SU-DHL-6 (cell line): ENCODE measurements around the gene NOVA1.

Source experiments
- H2AFZ ChIP-seq: fragments of 200-600 bp; sonication (generic); 2 replicates; pipeline ENCODE4 v1.6.1; 2014; ENCODE audit warnings: low read depth, mild to moderate bottlenecking, moderate library complexity, mixed read lengths, antibody characterized with exemption, low read length; ENCODE audit not compliant: severe bottlenecking
- H3F3A ChIP-seq: fragments of 200-600 bp; shearing (Covaris generic); 2 replicates; pipeline ENCODE4 v1.6.0; 2016; ENCODE audit warnings: antibody characterized with exemption, mild to moderate bottlenecking; ENCODE audit not compliant: insufficient read depth
- H3K27ac ChIP-seq: fragments of 200-600 bp; sonication (generic); 2 replicates; pipeline ENCODE4 v1.5.1; 2016; ENCODE audit warnings: low read depth, mild to moderate bottlenecking, low read length, moderate library complexity, mixed read lengths
- H3K27me3 ChIP-seq: fragments of 200-600 bp; sonication (generic), shearing (Covaris generic); 2 replicates; pipeline ENCODE4 v1.6.0; 2014; ENCODE audit warnings: mild to moderate bottlenecking, low read length
- H3K36me3 ChIP-seq: fragments of 200-600 bp; sonication (generic); 2 replicates; pipeline ENCODE4 v1.6.1; 2014; ENCODE audit warnings: mild to moderate bottlenecking, low read length, mixed read lengths
- H3K4me2 ChIP-seq: fragments of 300-600, 200-600 bp; shearing (Covaris generic), sonication (generic); 2 replicates; pipeline ENCODE4 v1.6.0; 2014; ENCODE audit warnings: low read length, low read depth, mild to moderate bottlenecking; ENCODE audit not compliant: poor library complexity, severe bottlenecking
- H3K4me3 ChIP-seq: fragments of 200-600 bp; sonication (generic); 2 replicates; pipeline ENCODE4 v1.5.1; 2014; ENCODE audit warnings: antibody characterized with exemption, low read length, mild to moderate bottlenecking, mixed read lengths; ENCODE audit not compliant: insufficient read depth, poor library complexity, severe bottlenecking
- H3K79me2 ChIP-seq: fragments of 200-600 bp; sonication (generic); 2 replicates; pipeline ENCODE4 v1.6.1; 2014; ENCODE audit warnings: mild to moderate bottlenecking, low read length, moderate library complexity; ENCODE audit not compliant: insufficient read depth
- H3K9ac ChIP-seq: fragments of 200-600 bp; sonication (generic); 2 replicates; pipeline ENCODE4 v1.7.0; 2014; ENCODE audit warnings: mild to moderate bottlenecking, low read length
- H3K9me2 ChIP-seq: fragments of 200-600 bp; sonication (generic); replicated peaks from 2 replicates; pipeline ENCODE4 v1.6.1; 2014; ENCODE audit warnings: low read length; ENCODE audit not compliant: insufficient read depth
- H3K9me3 ChIP-seq: fragments of 200-600 bp; sonication (generic); 2 replicates; pipeline ENCODE4 v1.6.1; 2014; ENCODE audit warnings: low read length, mixed read lengths; ENCODE audit not compliant: insufficient read depth
- H4K20me1 ChIP-seq: fragments of 200-600 bp; sonication (generic); 2 replicates; pipeline ENCODE4 v1.6.1; 2014; ENCODE audit warnings: low read depth, mild to moderate bottlenecking, antibody characterized with exemption, low read length, moderate library complexity, mixed read lengths
- EZH2phosphoT487 ChIP-seq: fragments of 200-600 bp; sonication (generic), shearing (Covaris generic); conservative IDR thresholded peaks from 2 replicates; pipeline ENCODE4 v1.6.1; 2018; ENCODE audit warnings: mild to moderate bottlenecking, antibody characterized with exemption, low read length, moderate library complexity, mixed read lengths
- TF ChIP-seq, protein P1 (sequence below): fragments of 200-600 bp; sonication (generic); IDR thresholded peaks from one replicate; pipeline ENCODE4 v1.5.1; 2017; ENCODE audit warnings: antibody characterized with exemption, mild to moderate bottlenecking, low read length, moderate library complexity; ENCODE audit not compliant: insufficient read depth, poor library complexity, severe bottlenecking

Gene NOVA1

DNA sequence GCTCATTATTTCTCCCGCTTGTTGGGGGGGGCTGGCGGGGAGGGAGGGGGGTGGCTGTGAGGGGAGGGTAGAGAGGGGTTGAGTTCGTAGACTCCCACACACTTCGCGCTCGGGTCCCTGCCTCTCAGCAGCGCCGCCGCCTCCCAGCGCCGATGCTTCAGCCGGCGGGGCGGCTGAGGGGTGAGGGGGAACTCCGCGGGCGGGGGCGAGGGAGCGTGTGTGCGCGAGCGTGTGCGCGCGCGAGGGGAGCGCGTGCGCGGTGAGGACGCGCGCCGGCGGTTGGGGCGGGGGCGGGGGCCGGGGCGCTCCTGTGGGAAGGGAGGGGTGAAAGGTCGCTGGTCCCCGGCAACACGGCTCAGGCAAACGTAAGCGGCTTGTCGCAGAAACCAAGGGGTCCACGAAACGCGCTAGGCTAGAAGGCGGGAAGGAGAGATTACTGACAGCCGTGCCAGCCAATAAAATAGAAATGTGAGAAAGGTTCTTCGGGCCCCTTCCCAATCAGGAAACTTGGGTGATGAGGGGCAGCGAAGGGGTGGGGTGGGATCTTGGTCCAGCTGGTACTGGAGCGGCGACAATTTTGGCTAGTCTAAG lies 343 bp upstream of the NOVA1 start:
- H3K9me2 ChIP-seq, result no peaks in the 10 kb centered on the region
- no peaks in the 10 kb centered on the region for H4K20me1 ChIP-seq
- H3K27ac ChIP-seq, result no peak overlapping the region
- no peak overlapping the region for H3K4me2 ChIP-seq
- TF ChIP-seq, protein P1, sequence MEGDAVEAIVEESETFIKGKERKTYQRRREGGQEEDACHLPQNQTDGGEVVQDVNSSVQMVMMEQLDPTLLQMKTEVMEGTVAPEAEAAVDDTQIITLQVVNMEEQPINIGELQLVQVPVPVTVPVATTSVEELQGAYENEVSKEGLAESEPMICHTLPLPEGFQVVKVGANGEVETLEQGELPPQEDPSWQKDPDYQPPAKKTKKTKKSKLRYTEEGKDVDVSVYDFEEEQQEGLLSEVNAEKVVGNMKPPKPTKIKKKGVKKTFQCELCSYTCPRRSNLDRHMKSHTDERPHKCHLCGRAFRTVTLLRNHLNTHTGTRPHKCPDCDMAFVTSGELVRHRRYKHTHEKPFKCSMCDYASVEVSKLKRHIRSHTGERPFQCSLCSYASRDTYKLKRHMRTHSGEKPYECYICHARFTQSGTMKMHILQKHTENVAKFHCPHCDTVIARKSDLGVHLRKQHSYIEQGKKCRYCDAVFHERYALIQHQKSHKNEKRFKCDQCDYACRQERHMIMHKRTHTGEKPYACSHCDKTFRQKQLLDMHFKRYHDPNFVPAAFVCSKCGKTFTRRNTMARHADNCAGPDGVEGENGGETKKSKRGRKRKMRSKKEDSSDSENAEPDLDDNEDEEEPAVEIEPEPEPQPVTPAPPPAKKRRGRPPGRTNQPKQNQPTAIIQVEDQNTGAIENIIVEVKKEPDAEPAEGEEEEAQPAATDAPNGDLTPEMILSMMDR, result no peak
- TF ChIP-seq EZH2phosphoT487, result no peak
- H3F3A ChIP-seq, result no peaks in the 10 kb centered on the region
- no peaks in the 10 kb centered on the region for H3K27me3 ChIP-seq
- H3K9me3 ChIP-seq, result no peaks in the 10 kb centered on the region; the same call in 1 of the 2 replicates
- no peak overlapping the region for H3K4me3 ChIP-seq
- no peak overlapping the region for H2AFZ ChIP-seq
- no peak overlapping the region for H3K9ac ChIP-seq
- no peaks in the 10 kb centered on the region for H3K36me3 ChIP-seq
- no peaks in the 10 kb centered on the region for H3K79me2 ChIP-seq

- no peaks in the 10 kb centered on the region for H3K9me2 ChIP-seq
- H3F3A ChIP-seq, result no peaks in the 10 kb centered on the region
- no peaks in the 10 kb centered on the region for H3K27me3 ChIP-seq
- no peak overlapping the region for H3K4me3 ChIP-seq
- no peak overlapping the region for H2AFZ ChIP-seq
- TF ChIP-seq EZH2phosphoT487, result no peak
- TF ChIP-seq, protein P1, result no peak
- no peak overlapping the region for H3K4me2 ChIP-seq
- H3K36me3 ChIP-seq, result no peaks in the 10 kb centered on the region
- H3K9ac ChIP-seq, result no peak overlapping the region
- H3K27ac ChIP-seq, result no peak overlapping the region
- H4K20me1 ChIP-seq, result no peaks in the 10 kb centered on the region
- H3K79me2 ChIP-seq, result no peaks in the 10 kb centered on the region
- no peaks in the 10 kb centered on the region; the same call in 1 of the 2 replicates for H3K9me3 ChIP-seq
Measured at GRCh38 chr14:26597071-26597588, 703 bp downstream of the NOVA1 start.

GRCh38 chr14:26596543-26597061 lies 1.2 kb downstream of the NOVA1 start:
- no peaks in the 10 kb centered on the region for H3K27me3 ChIP-seq
- H3F3A ChIP-seq, result no peaks in the 10 kb centered on the region
- H3K4me2 ChIP-seq, result no peak overlapping the region
- no peak overlapping the region for H2AFZ ChIP-seq
- no peak overlapping the region for H3K27ac ChIP-seq
- TF ChIP-seq, protein P1, result no peak
- no peak for TF ChIP-seq EZH2phosphoT487
- H3K36me3 ChIP-seq, result no peaks in the 10 kb centered on the region
- H3K9ac ChIP-seq, result no peak overlapping the region
- H3K4me3 ChIP-seq, result no peak overlapping the region
- no peaks in the 10 kb centered on the region for H3K79me2 ChIP-seq
- no peaks in the 10 kb centered on the region; the same call in 1 of the 2 replicates for H3K9me3 ChIP-seq
- no peaks in the 10 kb centered on the region for H4K20me1 ChIP-seq
- no peaks in the 10 kb centered on the region for H3K9me2 ChIP-seq
